NK-92 (cell line): ENCODE measurements around the gene EEFSEC.

Experiments
- DNase-seq: peaks from one replicate; lab custom pipeline; 2025; ENCODE audit not compliant: unreplicated experiment; lab: John Stamatoyannopoulos, UW

The EEFSEC gene

DNA sequence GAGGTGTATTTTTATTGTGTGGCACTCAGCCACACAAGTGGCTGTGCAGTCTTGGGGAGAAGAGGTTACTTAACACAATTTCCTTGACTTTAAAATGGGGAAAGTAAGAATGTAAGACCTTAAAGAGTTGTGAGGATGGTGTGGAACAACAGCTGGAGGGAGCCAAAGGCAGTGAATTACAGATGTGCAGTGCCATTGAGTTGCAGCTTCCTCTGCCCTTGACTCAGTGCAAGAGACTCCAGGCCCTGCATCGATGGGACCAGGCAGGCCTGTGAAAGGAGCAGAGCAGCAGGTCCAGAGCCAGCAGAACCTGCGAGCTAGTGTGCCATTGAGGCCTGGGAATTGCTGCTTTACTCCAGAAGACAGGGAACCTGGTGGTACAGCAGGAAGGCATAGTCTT, 27.2 kb downstream of the EEFSEC start:
- DNase-seq = no peak

DNA sequence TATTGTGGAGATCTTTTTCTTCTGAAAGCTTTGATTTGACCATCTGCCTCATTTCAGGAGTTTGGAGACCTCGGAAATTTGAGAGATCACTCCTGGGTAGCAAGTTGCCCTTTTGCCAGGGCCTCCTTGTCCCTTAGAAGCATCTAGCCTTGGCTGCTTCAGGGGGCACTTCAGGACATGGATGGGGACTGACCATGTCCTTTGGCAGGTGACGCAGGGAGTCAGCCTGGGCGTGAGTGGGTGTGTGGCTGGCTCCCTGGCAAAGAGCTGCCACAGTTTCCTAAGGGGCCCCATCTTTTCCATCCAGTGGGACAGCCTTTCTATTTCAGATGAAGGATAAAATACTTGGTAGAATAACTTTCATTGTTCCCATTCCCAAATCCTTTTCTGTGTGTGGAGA, 27.6 kb downstream of the EEFSEC start:
- no peak for DNase-seq

DNA sequence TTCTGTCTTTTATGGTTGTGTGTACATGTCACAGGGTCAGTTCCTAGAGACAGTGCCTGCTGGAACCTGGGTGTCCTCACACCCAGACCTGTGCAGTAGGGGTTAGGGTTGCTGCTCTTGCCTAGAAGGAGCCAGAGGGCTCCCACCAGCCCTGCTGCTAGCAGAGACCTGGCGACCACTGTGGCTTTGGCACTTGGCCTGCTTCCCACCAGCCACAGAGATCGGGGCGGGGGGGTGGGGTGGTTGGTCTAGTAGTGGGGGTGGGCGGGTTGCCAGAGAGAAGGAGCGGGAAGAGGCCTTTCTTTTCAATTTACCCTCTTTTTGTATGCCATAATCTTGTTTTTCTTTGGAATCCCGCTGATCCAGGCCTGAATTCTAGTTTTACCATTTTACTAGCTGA, 29.4 kb downstream of the EEFSEC start:
- no peak for DNase-seq

DNA sequence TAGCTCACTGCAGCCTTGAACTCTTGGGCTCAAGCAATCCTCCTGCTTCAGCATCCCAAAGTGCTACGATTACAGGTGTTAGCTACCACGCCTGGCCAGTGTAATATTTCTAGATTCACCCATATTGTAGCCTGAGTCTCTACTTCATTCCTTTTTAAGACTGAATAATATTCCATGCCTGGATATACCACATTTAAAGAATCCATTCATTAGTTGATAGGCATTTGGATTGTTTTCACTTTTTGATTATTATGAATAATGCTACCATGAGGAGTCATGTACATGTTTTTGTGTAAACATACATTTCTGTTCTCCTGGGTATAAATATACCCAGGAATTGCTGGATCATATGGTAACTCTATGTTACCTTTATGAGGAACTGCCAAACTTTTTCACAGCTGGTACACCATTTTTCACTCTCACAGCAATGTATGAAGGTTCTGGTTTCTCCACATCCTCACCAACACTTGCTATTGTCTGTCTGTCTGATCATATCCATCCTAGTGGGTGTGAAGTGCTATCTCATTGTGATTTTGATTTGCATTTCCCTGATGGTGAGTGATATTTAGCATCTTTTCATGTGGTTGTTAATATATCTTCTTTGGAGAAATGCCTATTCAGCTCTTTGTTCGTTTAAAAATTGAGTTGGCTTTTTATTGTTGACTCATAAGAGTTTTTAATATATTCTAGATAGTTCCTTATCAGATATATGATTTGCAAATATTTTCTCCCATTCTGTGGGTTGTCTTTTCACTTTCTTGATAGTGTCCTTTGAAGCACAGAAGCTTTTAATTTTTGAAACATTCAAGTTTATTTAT, 32.6 kb downstream of the EEFSEC start:
- DNase-seq = no peak

DNA sequence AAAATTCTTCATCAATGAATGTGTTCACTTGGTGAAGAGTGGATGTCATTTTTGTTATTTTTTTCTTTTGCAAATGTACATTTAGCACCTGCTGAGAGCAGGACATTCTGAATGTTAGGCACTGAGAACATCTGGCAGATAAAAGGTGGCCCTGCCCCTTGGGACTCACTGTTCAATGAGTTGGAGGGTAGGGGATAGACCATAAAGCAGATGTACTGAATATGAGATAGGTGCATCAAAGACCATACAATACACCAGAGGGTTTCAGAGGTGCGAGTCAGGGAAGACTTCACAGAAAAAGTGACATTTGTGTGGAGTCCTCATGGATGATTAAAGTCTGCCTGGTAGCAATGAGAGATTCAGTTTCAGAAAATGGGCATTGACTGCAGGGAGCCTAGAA, 34.2 kb downstream of the EEFSEC start:
- no peak for DNase-seq

DNA sequence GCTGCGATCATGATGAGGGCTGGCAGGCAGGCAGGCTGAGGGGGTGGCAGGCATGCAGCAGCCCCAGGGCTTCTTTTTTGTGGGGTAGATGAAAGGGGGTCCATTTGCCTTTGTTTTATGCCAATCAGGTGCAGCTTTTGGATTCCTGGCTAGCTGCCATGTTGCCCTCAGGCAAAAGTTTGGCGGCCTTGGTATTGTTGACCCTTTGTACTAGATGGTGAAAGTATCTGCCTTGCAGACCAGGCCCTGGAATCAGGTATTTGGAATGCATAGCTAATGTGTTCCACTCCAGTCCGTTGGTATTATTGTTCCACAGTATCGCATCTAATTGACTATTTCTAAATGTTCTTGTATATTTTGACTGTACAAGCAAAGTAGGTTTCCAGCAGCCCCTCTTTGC, 35.0 kb downstream of the EEFSEC start:
- no peak for DNase-seq

DNA sequence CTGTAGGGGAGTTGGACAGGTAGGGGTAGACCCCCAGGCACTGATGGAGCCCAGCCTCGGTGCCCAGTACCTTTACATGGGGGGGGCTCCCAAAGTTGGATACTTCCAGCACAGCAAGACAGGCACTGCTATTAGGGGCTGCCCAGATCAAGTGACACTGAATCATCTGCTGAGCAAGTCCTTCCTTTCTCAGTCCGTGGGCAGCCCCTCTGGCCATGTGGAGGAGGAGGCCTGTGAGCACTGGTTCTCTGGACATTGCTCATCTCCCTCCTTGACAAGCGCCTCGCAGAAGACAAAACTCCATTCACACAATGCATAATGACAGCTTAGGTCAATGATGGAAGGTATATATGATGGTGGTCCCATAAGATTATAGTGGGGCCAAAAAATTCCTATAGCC, 35.7 kb downstream of the EEFSEC start:
- DNase-seq = no peak

DNA sequence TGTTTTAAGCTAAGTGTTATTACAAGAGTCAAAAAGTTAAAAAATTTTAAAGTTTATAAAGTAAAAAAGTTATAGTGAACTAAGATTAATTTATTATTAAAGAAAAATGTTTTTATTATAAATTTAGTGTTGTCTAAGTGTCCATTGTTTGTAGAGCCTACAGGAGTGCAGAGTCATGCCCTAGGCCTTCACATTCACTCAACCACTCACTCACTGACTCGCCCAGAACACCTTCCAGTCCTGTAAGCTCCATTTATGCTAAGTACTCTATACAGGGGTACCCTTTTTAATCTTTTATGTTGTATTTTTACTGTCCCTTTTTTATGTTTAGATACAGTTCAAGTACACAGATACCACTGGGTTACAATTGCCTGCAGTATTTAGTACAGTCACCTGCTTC, 37.2 kb downstream of the EEFSEC start:
- no peak for DNase-seq

DNA sequence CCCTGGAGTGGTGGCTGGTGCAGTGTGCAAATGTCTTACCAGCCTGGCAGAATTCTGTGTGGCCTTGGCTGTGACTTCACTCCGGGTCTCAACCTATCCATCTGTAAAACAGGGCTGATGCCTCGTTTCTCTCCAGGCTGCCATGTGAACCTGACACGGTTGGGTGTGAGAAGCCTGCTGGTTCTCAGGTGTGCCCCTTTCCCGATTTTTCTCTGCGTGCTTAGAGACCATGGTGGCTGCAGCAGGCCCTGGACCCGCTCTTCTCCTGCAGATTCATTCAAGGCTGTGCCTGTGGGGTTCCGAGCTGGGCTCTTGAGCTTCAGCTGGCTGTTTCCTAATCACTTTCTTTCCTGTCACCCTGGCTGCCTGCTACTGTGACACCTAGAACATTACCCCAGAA, 38.9 kb downstream of the EEFSEC start:
- no peak for DNase-seq

DNA sequence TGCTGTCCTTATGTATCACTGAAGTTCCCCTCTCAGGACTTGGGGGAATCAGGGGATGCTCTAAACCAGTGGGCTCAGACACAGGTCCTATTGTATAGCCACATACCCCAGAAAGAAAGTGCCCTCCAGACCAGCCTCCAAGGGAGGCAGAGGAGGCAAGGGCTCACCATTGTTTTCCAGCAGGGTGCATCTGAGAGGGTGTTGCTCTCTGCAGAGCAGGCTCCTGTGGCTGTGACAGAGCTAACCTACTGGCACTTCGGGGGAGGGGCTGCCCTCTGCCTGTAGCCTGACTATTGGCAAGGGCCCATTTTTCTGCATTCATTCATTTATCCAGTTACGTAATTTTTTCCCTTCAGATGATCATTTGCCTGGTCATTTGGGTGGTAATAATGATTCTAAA, 39.9 kb downstream of the EEFSEC start:
- no peak for DNase-seq

DNA sequence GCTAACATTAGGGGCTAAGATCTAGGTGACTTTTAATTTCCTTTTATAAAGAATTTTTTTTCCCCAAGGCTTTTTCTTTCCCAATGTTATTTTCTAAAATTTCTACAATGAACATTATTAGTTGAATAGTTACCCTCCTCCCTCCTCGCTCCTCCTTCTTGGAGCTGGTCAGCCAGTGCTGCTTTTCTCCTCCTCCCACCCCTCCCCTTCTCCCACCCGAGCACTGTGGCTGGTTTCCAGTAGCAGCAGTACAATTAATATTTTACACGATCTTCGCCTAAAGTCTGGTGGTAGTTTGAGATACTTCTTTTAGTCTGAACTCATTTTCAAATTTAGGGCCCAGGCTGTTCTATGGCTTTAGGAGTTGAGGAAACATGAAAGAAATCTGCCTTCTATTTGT, 41.6 kb downstream of the EEFSEC start:
- DNase-seq = no peak

DNA sequence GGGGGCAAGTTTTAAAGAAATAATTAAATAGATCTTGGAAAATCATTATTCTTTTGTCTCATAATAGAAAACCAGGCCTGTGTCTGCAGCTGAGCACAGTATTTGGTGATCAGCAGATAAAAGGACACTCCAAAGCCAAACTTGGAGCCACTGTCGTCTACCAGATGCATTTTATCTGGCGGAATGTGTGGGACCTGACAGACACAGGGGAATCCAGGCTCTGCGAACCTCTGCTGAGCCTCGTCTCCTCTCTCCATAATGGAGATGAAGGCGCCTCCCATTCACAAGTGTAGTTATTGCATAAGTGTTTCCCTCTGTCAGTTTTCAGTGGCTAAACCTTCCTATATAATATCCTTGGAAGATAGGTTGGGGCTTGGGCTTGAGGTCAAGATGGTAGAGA, 42.1 kb downstream of the EEFSEC start:
- DNase-seq = no peak

DNA sequence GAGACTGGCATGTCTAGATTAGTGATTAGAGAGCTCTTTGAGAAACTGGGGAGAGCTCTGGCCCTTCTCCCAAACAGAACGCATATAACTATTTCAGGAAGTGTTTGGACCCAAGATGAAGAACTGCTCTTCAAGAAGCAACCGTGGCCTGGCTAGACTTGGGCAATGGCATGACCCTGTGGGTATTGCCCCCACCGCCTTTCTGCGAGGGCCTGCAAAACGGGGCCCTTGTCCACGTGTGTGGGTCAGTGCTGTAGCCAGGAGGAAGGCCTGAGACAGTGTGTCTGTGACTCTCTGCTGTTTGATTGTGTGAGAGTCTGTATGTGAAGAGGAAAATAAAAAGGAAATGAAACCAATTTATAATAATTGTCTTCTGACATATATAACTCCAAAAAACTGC, 42.5 kb downstream of the EEFSEC start:
- DNase-seq = no peak

DNA sequence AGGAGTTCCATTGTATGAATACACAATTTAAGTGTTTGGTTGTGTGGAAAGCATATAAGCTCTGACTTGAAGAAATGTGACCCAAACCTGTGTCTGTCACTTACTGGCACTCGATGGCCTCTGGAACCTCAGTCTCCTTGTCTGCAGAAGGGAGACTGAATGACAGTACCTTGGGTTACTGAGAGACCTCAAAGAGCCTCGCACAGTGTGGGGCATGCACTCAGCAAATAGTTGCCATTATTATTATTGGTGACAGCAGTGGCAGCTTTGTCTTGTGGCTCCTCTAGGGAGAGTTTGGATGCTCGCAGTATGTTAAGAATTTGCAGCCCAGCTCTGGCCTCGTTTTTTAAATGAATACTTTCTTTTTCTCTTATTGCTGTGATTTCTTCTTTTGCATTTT, 43.4 kb downstream of the EEFSEC start:
- DNase-seq = no peak

DNA sequence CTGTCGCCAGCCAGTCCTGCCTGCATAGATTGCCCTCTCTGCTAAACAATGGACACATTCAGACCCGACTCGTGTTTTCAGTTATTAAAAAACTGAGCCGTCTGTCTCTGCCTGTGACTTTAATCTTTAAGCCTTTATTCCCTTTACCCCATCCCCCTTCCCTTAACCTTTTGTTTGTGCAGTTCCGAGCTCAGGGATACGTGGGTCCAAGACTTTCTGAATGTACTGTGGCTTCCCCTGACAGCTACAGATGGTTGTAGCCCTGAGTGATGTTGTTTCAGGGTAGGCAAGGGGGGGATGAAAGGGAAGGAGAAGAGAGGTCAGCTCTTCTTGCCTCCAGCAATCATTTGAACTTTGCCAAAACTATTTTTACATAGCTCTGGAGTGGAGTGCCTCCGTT, 44.6 kb downstream of the EEFSEC start:
- no peak for DNase-seq

DNA sequence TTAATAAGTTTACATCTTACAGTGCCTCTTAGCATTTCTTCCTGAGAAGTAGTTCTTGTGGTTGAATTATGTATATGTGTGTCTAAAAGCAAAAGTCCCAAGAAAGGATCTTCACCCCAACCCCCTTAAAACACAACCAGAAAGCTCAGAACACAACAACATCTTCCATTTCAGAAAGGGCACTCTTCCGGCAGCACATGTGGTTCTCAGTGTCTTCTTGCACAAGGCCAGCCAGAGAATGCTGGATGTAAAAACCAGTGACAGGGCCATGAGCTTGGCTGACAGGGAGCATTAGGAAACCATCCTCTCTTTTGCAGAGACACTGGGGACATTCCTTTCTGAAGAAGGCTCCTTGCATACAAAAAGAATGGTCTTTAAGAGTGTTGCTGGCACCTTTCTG, 45.0 kb downstream of the EEFSEC start:
- no peak for DNase-seq

DNA sequence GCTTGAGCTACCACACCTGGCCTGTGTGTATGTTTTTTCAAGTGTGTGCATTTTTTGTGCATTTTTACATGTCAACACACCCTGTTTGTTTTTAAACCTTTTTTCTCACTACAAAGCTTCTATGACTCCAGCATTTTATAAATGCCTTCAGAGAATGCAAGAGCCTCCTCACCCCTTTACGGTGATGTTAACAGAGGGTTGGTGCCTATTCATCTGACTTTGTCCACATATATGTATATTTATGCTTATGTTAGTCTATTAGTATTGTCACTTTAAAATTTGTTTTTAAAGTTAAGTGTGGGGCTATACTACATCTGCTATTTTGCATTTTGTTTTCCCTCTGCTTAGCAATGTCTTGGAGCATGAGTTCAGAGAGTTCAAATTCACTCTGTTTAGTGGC, 45.8 kb downstream of the EEFSEC start:
- DNase-seq = no peak

DNA sequence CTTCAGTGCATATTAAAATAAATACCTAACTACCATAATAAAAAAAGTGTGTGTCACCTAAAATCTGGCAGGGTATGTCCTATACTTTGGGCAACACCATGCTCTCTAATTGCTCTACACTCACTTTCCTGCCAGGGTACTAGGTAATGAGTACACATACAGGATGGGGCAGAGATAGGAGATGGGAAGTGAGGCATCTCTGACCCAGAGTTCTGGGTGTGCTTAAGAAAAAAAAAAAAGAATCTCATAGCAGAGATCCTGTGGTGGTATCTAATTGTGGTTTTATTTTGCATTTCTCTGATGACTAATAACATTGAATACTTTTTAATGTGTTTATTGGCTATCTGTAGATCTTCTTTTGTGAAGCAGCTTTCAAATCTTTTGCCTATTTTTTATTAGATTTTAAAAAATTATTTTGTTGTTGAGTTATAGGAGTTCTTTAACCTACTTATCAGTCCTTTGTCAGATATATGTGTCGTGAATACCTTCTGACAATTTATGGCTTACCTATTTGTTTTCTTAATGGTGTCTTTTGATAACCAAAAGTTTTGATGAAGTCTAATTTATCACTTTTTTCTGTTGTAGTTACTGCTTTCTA, 48.0 kb downstream of the EEFSEC start:
- DNase-seq = no peak

DNA sequence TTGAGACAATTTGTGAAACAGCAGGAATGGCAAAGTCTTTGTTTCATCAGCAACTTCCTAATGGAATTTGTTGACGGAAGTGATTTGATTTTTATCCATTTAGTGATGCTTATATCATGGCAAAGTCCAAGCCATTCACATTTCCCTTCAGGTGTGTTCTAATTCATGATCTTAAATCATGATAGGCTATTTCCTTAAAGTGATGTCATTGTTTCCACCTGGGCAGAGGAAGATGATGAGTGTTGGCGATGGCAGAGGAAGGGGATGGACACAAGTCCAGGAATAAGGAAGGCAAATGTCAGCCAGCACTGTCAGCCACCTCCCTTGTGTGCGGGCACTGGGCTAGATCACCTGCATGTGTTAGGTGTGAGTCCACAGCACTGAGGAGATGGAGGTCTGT, 49.9 kb downstream of the EEFSEC start:
- no peak for DNase-seq

DNA sequence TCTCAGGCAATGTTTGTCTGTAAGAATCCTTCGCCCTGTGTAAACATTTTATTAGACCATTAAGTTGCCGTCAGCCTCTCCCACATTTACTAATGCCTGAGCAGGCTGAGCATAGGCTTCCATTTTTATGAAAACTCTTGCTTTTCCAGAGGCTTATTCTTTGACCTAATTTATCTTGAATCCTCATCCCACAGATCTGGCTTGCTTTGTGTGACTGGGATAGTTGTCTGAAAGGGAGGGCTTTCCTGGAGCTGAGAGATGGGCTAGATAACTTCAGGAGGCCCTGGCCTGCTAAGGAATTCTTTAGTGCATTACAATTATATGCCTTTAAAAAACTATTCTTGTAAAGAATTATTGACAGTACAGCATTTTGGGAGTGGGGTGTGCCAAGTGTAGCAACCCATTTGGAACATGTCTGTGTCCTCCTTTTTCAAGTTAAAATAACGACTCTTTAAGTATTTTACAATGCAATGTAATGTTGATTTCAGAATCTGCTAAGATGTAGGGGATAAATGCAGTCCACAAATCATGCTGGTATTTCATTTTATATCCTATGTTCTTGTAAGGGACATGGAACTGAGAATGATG, 52.4 kb downstream of the EEFSEC start:
- no peak for DNase-seq

DNA sequence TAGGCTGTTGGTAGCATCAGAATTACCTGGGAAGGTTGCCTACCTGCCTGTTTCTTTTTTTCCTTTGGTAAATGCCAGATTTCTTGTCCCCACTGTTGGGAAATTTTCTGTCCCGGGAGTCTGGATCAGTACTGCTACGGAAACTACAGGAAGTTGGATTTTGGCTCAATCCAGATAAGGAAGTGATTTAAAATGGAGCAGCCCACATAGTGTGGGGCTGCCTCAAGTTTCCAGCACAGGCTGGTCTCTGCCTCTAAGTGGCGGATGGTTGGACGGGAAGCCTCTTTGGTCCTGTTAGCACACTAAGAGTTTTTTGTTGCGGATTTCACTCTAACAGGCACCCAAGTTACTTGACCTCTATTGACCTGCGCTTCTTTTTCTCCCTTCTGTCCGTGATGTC, 54.7 kb downstream of the EEFSEC start:
- DNase-seq = no peak

DNA sequence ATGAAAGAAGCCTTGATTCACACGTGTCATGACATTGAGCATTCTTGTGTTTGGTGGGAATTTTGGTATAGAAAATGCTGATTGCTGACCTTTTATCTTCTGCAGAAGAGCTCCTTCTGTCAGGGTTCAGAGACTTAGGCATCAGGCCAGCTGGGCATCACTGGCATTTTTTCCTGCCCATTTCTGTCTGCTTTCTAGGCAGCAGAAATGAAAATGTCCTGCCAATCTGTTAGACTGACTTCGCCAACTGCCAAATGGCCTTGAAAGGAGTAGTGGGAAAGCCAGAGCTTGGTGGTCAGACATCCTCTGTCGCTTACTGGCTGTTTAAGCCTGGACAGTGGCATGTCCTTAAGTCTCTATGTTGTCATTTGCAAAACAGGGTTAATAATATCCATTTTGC, 57.4 kb downstream of the EEFSEC start:
- DNase-seq = no peak

DNA sequence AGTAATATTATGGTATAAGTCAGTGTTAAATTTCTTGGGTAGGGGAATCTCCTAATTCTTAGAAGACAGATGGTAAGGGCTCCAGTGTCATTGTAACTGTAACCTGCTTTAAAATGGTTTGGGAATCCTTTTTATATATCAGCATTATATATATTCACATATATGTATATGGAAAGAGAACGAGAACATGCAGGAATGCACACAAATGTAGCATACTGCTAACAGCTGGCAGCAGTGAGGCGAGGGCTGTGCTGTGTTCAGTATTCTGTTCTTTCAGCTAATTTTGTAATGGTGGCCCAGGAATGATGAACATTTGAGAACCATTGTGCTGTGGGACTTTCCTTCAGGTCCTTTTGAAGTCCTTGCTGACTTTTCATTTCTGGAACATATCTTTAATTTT, 60.8 kb downstream of the EEFSEC start:
- DNase-seq = no peak
